HepG2 (cell line): ENCODE data around the gene NEURL2. TPM values are rescaled to one million over a fixed set of nuclear protein-coding genes. Genes with fewer than 3 reads are reported as not detected.
A peak's percentile ranks its signal among the peaks of the same experiment; 100 is the strongest.

Experiments
- AFF4 ChIP-seq: sonication (generic); formaldehyde crosslinking; IDR thresholded peaks from 2 replicates; pipeline ENCODE4 v1.4.0; 2020; ENCODE audit warnings: missing genetic modification reagents
- CCDC6 ChIP-seq: sonication (generic); formaldehyde crosslinking; IDR thresholded peaks from 2 replicates; pipeline ENCODE4 v1.8.1; 2022; ENCODE audit warnings: mild to moderate bottlenecking, missing genetic modification reagents, moderate library complexity
- FOXK2 ChIP-seq: fragments of 450-650 bp; IDR thresholded peaks from 2 replicates; pipeline ENCODE4 v1.6.1; 2016
- FOXP1 ChIP-seq, 2 experiments: fragments of 450-650 bp in 1 of 2; IDR thresholded peaks; 2 replicates each; pipeline ENCODE4 v1.6.1; 2017 to 2018; ENCODE audit warnings: antibody characterized with exemption in 1 of 2
- KDM3A ChIP-seq: IDR thresholded peaks from 2 replicates; pipeline ENCODE4 v1.6.1; 2018; ENCODE audit warnings: low read depth, missing compliant biosample characterization
- KDM5A ChIP-seq: fragments of 200-600 bp; sonication (generic); IDR thresholded peaks from 2 replicates; pipeline ENCODE4 v1.7.0; 2018; ENCODE audit warnings: antibody characterized with exemption, mild to moderate bottlenecking, low read length, borderline replicate concordance
- KMT2B ChIP-seq: IDR thresholded peaks from 2 replicates; pipeline ENCODE4 v1.6.1; 2016; ENCODE audit warnings: missing genetic modification reagents, missing compliant biosample characterization
- MED1 ChIP-seq: sonication (generic); formaldehyde crosslinking; IDR thresholded peaks from 2 replicates; pipeline ENCODE4 v1.4.0; 2020; ENCODE audit warnings: missing genetic modification reagents
- MNT ChIP-seq: fragments of 450-650 bp; IDR thresholded peaks from 2 replicates; pipeline ENCODE4 v1.6.1; 2016
- NCOA2 ChIP-seq: sonication (generic); formaldehyde crosslinking; IDR thresholded peaks from 2 replicates; pipeline ENCODE4 v1.8.0; 2022; ENCODE audit warnings: inconsistent platforms
- NPAS2 ChIP-seq: sonication (generic); formaldehyde crosslinking; IDR thresholded peaks from 2 replicates; pipeline ENCODE4 v1.8.0; 2022; ENCODE audit warnings: mild to moderate bottlenecking, missing genetic modification reagents, borderline replicate concordance
- ZNF12 ChIP-seq: sonication (generic); formaldehyde crosslinking; IDR thresholded peaks from 2 replicates; pipeline ENCODE4 v1.5.0; 2020; ENCODE audit warnings: missing genetic modification reagents
- ZNF138 ChIP-seq: sonication (generic); formaldehyde crosslinking; IDR thresholded peaks from 2 replicates; pipeline ENCODE4 v1.5.0; 2020; ENCODE audit warnings: mild to moderate bottlenecking, low read depth, missing genetic modification reagents
- ZNF263 ChIP-seq: sonication (generic); formaldehyde crosslinking; IDR thresholded peaks from 2 replicates; pipeline ENCODE4 v1.4.0; 2020; ENCODE audit warnings: missing genetic modification reagents
- ZNF331 ChIP-seq: sonication (generic); formaldehyde crosslinking; IDR thresholded peaks from 2 replicates; pipeline ENCODE4 v1.4.0; 2020; ENCODE audit warnings: missing genetic modification reagents
- ZNF432 ChIP-seq: sonication (generic); formaldehyde crosslinking; IDR thresholded peaks from 2 replicates; pipeline ENCODE4 v1.5.0; 2020; ENCODE audit warnings: missing genetic modification reagents, mild to moderate bottlenecking, borderline replicate concordance
- ZNF687 ChIP-seq: sonication (generic); formaldehyde crosslinking; IDR thresholded peaks from 2 replicates; pipeline ENCODE4 v1.5.1; 2020; ENCODE audit warnings: mild to moderate bottlenecking, missing genetic modification reagents, moderate library complexity
- ZNF773 ChIP-seq: sonication (generic); formaldehyde crosslinking; IDR thresholded peaks from 2 replicates; pipeline ENCODE4 v1.4.0; 2020; ENCODE audit warnings: missing genetic modification reagents, borderline replicate concordance
- ZNF781 ChIP-seq: sonication (generic); formaldehyde crosslinking; IDR thresholded peaks from 2 replicates; pipeline ENCODE4 v1.5.1; 2020; ENCODE audit warnings: borderline replicate concordance, mild to moderate bottlenecking, missing genetic modification reagents; ENCODE audit errors: not compliant biosample characterization
- ZZZ3 ChIP-seq: sonication (generic); formaldehyde crosslinking; IDR thresholded peaks from 2 replicates; pipeline ENCODE4 v1.4.0; 2020; ENCODE audit warnings: missing genetic modification reagents, mild to moderate bottlenecking, borderline replicate concordance
- polyA plus RNA-seq, 8 experiments: library from polyadenylated mRNA; depleted of rRNA in 3 of 8; stranded (reverse) in 7 of 8; unstranded in 1 of 8; fragments of >200 nt; fragmentation: Illumina TruSeq in 4 of 8; extraction: Trizol in 4 of 8; gene quantifications; 2 replicates each; pipeline versions ENCODE4 v1.2.1 to v1.2.3, GENCODE V29; 2011 to 2016; ENCODE audit warnings: low read depth in 4 of 8, missing spikeins in 1 of 8, mixed read lengths in 1 of 8; ENCODE audit not compliant: insufficient read depth in 1 of 8
- total RNA-seq, 5 experiments: library from RNA; depleted of rRNA; stranded (reverse); fragments of >200 nt; fragmentation: Illumina TruSeq; extraction: Trizol; gene quantifications; 2 replicates each; pipeline ENCODE4 v1.2.3, GENCODE V29; 2016; ENCODE audit warnings: low read depth in 1 of 5

NEURL2 gene
- total and polyA plus RNA-seq, 2 of the 13 experiments (the other 11 are each of a cell fraction or from before 2014, with no cell fraction given): 7.2 to 9.7 TPM

GRCh38 chr20:45919542-45920399 is 28.8 kb upstream of the NEURL2 start (continued):
- TF ChIP-seq MNT: 0 out of 2 replicates have a peak, but pooled peaks have one; percentile 27
- no peak for TF ChIP-seq ZNF773 (CRISPR knock-in tag)
- no peak for TF ChIP-seq ZNF432 (CRISPR knock-in tag)
- TF ChIP-seq KMT2B: no peak
- 0 out of 2 replicates have a peak, but pooled peaks have one; percentile 20 for TF ChIP-seq ZNF12
- TF ChIP-seq KDM5A: no peak
- peak; percentile 76 for TF ChIP-seq ZNF263 (CRISPR knock-in tag)
- TF ChIP-seq AFF4 (CRISPR knock-in tag): no peak
- TF ChIP-seq ZZZ3 (CRISPR knock-in tag): no peak
- no peak for TF ChIP-seq ZNF781 (CRISPR knock-in tag)
- no peak for TF ChIP-seq FOXP1 (IDR thresholded peaks at IDR 0.05)
- TF ChIP-seq FOXP1 (CRISPR knock-in tag; IDR thresholded peaks at IDR 0.05): peak; percentile 65
- TF ChIP-seq ZNF138 (CRISPR knock-in tag): no peak
- peak; percentile 69 for TF ChIP-seq MED1 (CRISPR knock-in tag)
- 0 out of 2 replicates have a peak, but pooled peaks have one; percentile 49 for TF ChIP-seq KDM3A (CRISPR knock-in tag)
- 0 out of 2 replicates have a peak, but pooled peaks have one; percentile 30 for TF ChIP-seq NCOA2
- peak; percentile 45 for TF ChIP-seq ZNF687 (CRISPR knock-in tag)
- peak; percentile 70 for TF ChIP-seq FOXK2
- TF ChIP-seq NPAS2 (CRISPR knock-in tag): no peak
- 0 out of 2 replicates have a peak, but pooled peaks have one; percentile 18 for TF ChIP-seq ZNF331 (CRISPR knock-in tag)
- TF ChIP-seq CCDC6 (CRISPR knock-in tag): no peak
